CD1c-positive myeloid dendritic cell (primary cell): ENCODE data around the gene DGKH.
"Not testable (repeated sequence)": the region's sequence is repeated elsewhere in the genome, so short reads cannot be mapped to it uniquely, and the experiment has no call there.

Source experiments
- DNase-seq: peaks from one replicate; pipeline ENCODE4 v3.0.0-alpha.2; 2016; ENCODE audit errors: extremely low spot score

The DGKH gene

DNA sequence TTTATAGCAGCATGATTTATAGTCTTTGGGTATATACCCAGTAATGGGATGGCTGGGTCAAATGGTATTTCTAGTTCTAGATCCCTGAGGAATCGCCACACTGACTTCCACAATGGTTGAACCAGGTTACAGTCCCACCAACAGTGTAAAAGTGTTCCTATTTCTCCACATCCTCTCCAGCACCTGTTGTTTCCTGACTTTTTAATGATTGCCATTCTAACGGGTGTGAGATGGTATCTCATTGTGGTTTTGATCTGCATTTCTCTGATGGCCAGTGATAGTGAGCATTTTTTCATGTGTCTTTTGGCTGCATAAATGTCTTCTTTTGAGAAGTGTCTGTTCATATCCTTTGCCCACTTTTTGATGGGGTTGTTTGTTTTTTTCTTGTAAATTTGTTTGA, 114.9 kb downstream of the DGKH start:
- not testable (repeated sequence) for DNase-seq

DNA sequence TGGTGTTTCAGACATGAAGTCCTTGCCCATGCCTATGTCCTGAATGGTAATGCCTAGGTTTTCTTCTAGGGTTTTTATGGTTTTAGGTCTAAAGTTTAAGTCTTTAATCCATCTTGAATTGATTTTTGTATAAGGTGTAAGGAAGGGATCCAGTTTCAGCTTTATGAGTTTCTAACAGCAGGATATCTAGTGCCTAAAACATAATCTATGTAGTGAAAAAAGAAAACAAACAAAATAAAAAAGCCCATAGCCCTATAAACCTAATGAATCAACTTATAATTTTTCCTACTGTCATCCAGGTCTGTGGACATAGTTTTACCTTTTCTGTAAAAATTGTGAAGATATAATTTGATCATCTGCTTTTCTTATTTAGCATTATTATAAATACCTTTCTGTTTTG, 115.5 kb downstream of the DGKH start:
- not testable (repeated sequence) for DNase-seq

DNA sequence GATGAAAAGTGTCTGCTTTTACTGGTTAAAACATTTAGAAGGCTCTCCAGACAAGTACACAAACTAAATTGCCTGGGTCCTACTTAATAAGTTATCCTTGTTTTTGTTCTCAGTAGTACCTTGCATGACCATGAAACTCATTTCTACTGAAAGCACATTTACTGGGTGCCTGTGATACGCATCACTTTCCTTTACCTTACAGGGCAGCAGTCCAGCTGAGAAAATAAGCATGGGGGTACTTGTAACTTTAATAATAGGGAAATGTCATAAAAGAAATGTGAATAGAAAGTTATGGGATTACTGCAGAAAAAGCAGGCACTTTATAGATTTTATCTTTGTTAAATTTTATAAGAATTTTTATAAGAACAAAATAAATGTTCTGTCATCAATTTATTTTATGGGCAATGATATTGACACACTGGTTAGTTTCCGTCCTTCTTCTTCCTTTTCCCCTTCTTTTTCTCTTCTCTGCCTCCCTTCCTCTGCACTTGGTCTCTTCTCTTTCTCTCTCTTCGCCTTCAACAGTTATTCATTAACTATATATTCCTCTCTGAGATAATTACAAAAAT, 116.2 kb downstream of the DGKH start:
- DNase-seq = no peak

GRCh38 chr13:42168496-42168895, 120.0 kb downstream of the DGKH start:
- no peak for DNase-seq

DNA sequence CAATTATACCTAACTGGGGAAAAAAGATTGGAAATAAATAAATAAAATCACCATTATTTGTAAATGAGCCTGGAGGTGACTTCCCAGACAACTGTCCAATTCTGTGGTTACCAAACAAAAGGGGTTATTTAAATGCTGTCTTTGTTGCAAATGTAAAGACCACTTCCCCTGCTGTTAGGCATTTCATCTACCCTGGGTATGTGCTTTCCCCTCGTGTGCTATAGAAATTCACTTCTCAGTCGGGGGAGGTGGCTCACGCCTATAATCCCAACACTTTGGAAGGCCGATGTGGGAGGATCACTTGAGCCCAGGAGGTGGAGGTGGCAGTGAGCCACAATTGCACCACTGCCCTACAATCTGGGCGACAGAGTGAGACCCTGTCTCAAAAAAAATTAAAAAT, 121.6 kb downstream of the DGKH start:
- DNase-seq = no peak

DNA sequence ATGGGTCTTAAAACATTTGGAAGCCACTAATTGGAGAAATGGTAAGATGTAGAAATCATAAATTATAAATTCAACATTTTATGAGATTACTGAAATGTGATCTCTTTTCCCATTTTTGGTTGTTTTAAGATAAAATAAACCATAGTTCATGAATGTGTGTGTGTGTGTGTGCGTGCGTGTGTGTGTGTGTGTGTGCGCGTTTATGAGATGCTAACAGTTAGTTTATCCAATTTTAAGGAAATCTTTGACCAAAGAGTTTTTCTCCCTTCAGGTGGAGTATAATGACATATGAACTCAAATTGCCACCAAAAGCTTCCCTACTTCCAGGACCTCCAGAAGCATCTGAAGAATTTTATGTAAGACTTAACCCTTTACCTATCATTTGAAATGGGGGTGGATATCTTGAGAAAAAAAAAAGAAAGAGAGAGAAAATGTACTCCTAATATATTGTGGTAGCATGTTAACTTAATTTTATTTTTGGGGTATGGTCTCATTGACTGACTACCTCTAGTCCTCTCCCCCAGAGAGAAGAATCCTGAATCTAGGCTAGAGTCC, 125.4 kb downstream of the DGKH start:
- no peak for DNase-seq

DNA sequence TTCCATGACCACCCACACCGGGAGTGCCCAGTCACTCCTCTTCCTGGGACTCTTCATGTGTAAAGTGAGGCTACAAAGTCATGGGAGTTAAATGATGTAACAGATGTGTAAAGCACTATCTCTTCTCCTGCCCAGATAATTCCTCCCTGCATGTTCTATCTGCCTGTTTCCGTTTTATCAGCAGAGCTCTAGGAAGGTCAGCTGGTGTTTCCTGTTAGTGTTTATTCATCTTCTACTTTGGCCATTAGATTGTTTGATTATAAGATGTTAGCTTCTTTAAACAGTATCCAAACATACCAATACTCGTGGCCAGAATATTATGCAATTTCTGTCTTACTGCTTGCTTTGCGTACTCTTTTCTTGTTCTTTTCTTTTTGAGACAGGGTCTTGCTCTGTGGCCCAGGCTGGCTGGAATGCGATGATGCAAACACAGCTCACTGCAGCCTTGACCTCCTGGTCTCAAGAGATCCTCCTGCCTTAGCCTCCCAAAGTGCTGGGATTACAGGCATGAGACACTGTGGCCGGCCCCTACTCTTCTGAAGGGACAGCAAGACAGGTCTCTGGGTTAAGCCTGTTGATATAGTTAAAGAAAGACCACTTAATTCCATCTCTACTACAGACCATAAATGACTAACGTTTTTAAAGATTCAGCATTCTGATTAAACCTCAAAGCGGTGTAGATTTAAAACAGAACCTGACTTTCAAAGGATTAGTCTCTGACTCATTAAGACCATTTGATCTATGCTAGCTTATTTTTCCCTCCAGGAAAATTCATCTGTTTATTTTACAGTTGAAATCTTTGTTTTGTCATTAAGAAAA, 126.1 kb downstream of the DGKH start:
- DNase-seq = no peak

GRCh38 chr13:42176294-42176693, 127.8 kb downstream of the DGKH start:
- no peak for DNase-seq

- no peak for DNase-seq
Observed at GRCh38 chr13:42177189-42177588, 128.7 kb downstream of the DGKH start.

GRCh38 chr13:42181381-42181953, 133.0 kb downstream of the DGKH start:
- DNase-seq = no peak

GRCh38 chr13:42189061-42189460, 140.6 kb downstream of the DGKH start:
- DNase-seq = no peak

GRCh38 chr13:42190529-42190928, 142.1 kb downstream of the DGKH start:
- DNase-seq = no peak

DNA sequence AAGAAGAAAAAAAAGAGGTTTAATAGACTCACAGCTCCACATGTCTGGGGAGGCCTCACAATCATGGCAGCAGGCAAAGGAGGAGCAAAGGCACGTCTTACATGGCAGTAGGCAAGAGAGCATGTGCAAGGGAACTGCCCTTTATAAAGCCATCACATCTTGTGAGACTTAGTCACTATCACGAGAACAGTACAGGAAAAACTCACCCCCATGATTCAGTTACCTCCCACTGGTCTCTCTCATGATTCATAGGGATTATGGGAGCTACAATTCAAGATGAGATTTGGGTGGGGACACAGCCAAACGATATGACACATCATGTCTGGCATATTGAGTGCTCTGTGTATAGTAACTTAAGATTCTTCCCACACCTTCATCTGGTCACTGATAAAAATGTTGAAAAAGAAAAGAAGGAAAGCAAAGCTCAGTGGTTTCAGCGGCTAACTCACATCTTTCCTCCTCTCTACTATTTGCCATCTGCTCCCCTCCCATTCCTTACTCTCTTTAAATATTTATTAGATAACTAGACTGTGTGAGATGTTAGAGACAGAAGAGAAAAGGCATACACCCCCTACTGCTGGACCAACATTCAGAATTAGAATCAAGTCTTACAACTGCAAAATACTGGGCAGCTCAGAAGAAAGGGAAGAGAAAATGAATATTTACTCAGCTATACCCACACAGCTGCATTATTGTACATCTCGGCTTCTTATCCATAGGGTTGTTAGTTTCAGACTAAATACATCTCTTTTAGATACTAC, 163.4 kb downstream of the DGKH start:
- peak; percentile 3 for DNase-seq

GRCh38 chr13:42214446-42214845, 166.0 kb downstream of the DGKH start:
- DNase-seq = no peak

GRCh38 chr13:42215578-42216421, 167.4 kb downstream of the DGKH start:
- DNase-seq = no peak

- DNase-seq = no peak
Observed at GRCh38 chr13:42216422-42216735, 167.9 kb downstream of the DGKH start.

DNA sequence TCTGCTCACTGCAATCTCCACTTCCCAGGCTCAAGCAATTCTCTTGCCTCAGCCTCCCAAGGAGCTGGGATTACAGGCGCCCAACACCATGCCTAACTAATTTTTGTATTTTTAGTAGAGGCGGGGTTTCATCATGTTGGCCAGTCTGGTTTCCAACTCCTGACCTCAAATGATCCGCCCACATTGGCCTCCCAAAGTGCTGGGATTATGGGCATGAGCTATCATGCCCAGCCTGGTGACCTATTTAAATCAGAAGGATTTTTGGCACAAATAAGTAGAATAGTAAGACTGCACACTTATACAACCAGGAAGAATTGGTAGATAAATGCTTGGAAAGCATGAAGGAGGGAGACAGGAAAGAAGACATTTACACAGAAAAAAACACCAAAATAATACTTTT, 170.1 kb downstream of the DGKH start:
- DNase-seq = no peak

- no peak for DNase-seq
Observed at GRCh38 chr13:42219051-42219450, 170.6 kb downstream of the DGKH start.

DNA sequence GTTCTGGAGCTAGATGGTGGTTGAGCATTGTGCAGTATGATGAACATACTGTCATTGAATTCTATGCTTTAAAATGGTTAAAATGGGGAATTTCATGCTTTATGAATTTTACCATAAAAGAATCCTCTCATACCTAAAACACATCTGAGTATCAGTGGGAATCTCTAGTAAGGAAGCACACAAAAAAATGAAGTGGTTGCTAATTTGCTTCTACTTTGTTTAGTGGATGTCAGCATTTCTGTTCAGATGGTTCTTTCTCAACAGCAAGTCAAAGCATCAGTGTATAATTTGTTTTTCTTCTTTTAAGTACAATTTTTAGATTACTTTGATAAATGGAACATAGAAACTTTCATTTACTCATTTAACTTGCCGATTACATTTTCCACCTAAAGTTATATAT, 171.4 kb downstream of the DGKH start:
- no peak for DNase-seq

DNA sequence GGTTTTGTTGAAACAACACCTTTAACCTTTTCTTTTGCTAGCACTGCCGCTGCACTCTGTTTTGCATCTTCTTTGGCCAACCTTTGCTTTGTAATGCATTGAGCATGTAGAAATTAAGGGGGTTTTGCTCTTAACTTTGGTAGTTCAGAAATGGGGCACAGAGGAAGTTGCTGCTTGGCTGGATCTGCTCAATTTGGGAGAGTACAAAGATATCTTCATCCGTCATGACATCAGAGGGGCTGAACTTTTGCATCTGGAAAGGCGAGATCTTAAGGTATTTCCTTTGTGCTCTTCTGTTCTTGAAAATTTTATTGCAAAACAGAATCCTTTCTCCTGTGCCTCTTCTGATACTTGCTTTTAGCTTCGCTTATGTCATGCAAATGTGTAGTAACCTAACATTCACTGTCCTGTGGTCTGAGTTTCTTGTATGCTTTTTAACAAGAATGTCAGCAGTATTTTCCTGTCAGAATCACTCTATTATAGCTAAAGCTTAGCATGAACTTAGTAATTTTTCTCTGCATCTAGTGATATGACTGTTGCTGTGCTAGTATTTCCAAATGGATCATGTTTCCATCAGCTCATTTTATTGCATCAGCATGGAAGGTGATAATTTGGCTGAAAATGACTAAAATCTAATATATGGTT, 172.8 kb downstream of the DGKH start:
- no peak for DNase-seq

GRCh38 chr13:42223681-42224080, 175.2 kb downstream of the DGKH start:
- no peak for DNase-seq
